Activated CD4-positive, alpha-beta T cell treated with anti-CD3 and anti-CD28 coated beads for 36 hours (primary cell): ENCODE results near the gene CCDC90B. TPM values are rescaled to one million over a fixed set of nuclear protein-coding genes. Genes with fewer than 3 reads are reported as not detected.
A peak's percentile ranks its signal among the peaks of the same experiment; 100 is the strongest.

Source experiments
- ATAC-seq: fragments of 200-7000 bp; cut with Tn5 transposase; one replicate; pipeline ENCODE4 v1.10.0; 2021; ENCODE audit warnings: mild to moderate bottlenecking, moderate library complexity
- CTCF ChIA-PET: fragments of 350-600 bp; sonication (Branson Sonifier 250); formaldehyde crosslinking; loops from one replicate; lab custom pipeline; 2021; ENCODE audit warnings: antibody characterized with exemption; lab: Charles Lee
- POLR2A ChIA-PET: fragments of 350-600 bp; sonication (Branson Sonifier 250); formaldehyde crosslinking; loops from one replicate; lab custom pipeline; 2021; ENCODE audit warnings: antibody characterized with exemption, inconsistent platforms; lab: Charles Lee
- DNase-seq: peaks from one replicate; pipeline ENCODE4 v3.0.0-alpha.2; 2020
- H3K27ac Mint-ChIP-seq: one replicate; pipeline ENCODE4 v1.8.0; 2021; ENCODE audit warnings: mixed read lengths
- H3K27me3 Mint-ChIP-seq: one replicate; pipeline ENCODE4 v1.8.0; 2021; ENCODE audit warnings: mixed read lengths
- H3K36me3 Mint-ChIP-seq: one replicate; pipeline ENCODE4 v1.8.0; 2021; ENCODE audit warnings: low read depth, mixed read lengths
- H3K4me1 Mint-ChIP-seq: one replicate; pipeline ENCODE4 v1.8.0; 2021; ENCODE audit warnings: mixed read lengths
- H3K4me3 Mint-ChIP-seq: one replicate; pipeline ENCODE4 v1.8.0; 2021; ENCODE audit warnings: mild to moderate bottlenecking, moderate library complexity, mixed read lengths
- H3K9me3 Mint-ChIP-seq: one replicate; pipeline ENCODE4 v1.8.0; 2021; ENCODE audit warnings: low read depth, mixed read lengths
- intact Hi-C, 2 experiments: fragments of 100-400 bp; cut with DNase I in 1 of 2; cut with micrococcal nuclease in 1 of 2; formaldehyde crosslinking; loops; one replicate each; pipeline versions ENCODE4 v1.14.2 to v1.15.1; 2022 to 2024; cut with DNase I, micrococcal nuclease
- total RNA-seq, 2 experiments: library from RNA; stranded (reverse); gene quantifications; one replicate each; pipeline ENCODE4 v1.2.3, GENCODE V29; 2021

CCDC90B gene
- total RNA-seq, 2 experiments from 2014 or later, result 30.4 to 32.8 TPM

DNA sequence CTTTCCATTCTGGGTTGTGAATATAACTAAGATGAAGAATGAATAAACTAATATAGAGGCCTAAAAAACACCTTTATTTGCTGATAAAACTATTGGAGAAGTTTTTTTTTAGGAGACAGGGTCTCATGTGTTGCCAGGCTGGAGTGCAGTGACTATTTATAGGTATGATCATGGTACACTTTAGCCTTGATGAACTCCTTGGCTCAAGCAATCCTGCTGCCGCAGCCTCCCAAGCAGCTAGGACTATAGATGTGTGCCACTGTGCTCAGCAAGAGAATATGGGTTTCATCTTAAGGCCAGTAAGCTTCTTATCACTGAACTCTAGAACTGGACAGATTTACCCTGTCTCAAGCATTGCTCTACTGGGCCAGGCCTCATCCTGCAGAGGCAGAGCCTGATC lies 26.6 kb downstream of the CCDC90B start:
- DNase-seq (no peak), ATAC-seq (no peak)
- ChIA-PET CTCF (interaction anchor here (1.8 kb wide), 1 partner anchor 9 kb away, joined by 8 read pairs; no protein-coding TSS in a partner anchor), POLR2A (no interaction called here)
- H3K36me3 Mint-ChIP-seq, result peaks cover 5% of the 10 kb centered on the region
- no peaks in the 10 kb centered on the region for H3K27me3 Mint-ChIP-seq
- H3K27ac Mint-ChIP-seq, result no peak overlapping the region
- H3K4me3 Mint-ChIP-seq, result no peak overlapping the region
- H3K9me3 Mint-ChIP-seq, result no peaks in the 10 kb centered on the region
- H3K4me1 Mint-ChIP-seq, result no peaks in the 10 kb centered on the region
- intact Hi-C loops, result no loop called here

DNA sequence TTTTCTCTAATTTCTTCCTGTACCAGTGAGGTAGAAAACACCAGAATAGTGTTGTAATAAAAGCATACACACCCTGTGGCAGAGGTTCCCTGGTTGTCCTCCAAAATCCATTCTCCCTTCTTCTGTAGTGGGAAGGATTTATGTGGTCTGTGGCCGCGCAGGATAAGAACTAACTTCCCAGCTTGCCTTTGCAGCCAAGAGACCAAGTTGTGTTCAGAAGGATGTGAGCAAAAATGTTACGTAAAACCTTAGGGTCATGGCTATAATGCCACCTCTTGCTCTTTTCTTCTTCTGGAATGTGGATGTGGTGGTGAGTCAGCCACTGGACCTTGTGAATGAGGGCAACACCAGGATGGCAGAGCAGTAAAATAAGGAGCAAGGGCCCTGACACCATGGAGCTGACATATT lies 28.4 kb downstream of the CCDC90B start:
- DNase-seq (no peak), ATAC-seq (no peak)
- ChIA-PET CTCF (interaction anchor here (1.0 to 1.5 kb wide), 4 partner anchors 8 to 390 kb away, joined by 3 to 12 read pairs (median 4); no protein-coding TSS in a partner anchor), POLR2A (no interaction called here)
- no peaks in the 10 kb centered on the region for H3K4me1 Mint-ChIP-seq
- no peaks in the 10 kb centered on the region for H3K9me3 Mint-ChIP-seq
- no peaks in the 10 kb centered on the region for H3K36me3 Mint-ChIP-seq
- no peak overlapping the region for H3K4me3 Mint-ChIP-seq
- H3K27ac Mint-ChIP-seq, result no peak overlapping the region
- intact Hi-C loops, result no loop called here
- H3K27me3 Mint-ChIP-seq, result no peaks in the 10 kb centered on the region

DNA sequence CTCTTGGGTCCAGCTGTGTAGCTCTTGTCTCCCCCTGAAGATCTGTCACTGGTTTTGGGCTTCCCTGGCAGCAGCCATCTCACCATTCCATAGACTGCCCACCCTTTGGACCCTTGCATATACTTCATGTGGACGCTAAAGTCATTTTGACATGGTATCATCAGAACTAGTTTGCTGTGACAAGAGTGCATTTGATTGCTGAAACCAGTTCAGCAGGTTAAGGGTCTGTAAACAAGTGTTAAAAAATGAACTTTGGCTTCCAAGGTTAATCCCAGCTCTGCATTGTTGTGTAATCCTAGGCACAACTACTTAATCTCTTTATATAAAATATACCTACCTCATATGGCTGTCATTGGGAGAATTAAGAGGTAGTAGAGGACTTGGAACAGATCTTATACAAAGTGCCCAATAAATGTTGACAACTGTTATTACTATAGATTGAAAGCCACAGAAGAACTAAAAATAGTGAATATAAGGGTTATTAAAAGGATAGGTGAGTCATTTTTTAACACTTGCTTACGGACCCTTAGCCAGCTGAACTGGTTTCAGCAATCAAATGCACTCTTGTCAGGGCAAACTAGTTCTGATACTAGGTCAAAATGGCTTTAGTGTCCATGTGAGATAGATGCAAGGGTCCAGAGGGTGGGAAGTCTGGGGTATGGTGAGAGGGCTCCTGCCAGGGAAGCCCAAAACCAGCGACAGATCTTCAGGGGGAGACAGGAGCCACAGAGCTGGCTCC lies 29.4 kb downstream of the CCDC90B start:
- H3K9me3 Mint-ChIP-seq, result no peaks in the 10 kb centered on the region
- CTCF ChIA-PET, result interaction anchor here (0.6 to 1.8 kb wide), 4 partner anchors 12 to 389 kb away, joined by 3 to 4 read pairs (median 4); no protein-coding TSS in a partner anchor
- H3K4me1 Mint-ChIP-seq, result no peaks in the 10 kb centered on the region
- H3K4me3 Mint-ChIP-seq, result no peak overlapping the region
- POLR2A ChIA-PET, result no interaction called here
- intact Hi-C loops, result no loop called here
- DNase-seq (no peak), ATAC-seq (no peak)
- no peaks in the 10 kb centered on the region for H3K36me3 Mint-ChIP-seq
- H3K27me3 Mint-ChIP-seq, result no peaks in the 10 kb centered on the region
- no peak overlapping the region for H3K27ac Mint-ChIP-seq

DNA sequence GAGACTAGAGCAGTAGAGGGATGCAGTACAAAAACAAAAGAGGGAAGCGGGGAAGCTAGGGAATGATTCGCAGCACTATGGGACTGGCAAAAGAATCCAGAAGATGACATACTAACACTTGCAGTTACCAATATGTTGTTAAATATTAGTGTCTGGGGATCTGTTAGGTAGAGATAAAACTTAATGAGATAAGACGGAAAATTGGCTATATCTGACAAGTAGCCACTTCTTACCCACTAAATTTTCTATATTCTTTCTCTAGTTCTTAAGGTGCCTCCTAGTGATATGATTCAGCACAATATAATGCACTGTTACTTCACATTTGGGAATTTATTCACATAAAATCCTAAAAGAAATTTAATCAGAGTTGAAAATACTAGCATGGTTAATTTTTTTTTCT lies 30.8 kb downstream of the CCDC90B start:
- no peak overlapping the region for H3K4me3 Mint-ChIP-seq
- ATAC-seq, result no peak
- no peaks in the 10 kb centered on the region for H3K36me3 Mint-ChIP-seq
- ChIA-PET CTCF (no interaction called here), POLR2A (interaction anchor here (0.6 kb wide), 1 partner anchor 110 kb away, joined by 4 read pairs; no protein-coding TSS in a partner anchor)
- H3K27me3 Mint-ChIP-seq, result no peaks in the 10 kb centered on the region
- no peaks in the 10 kb centered on the region for H3K4me1 Mint-ChIP-seq
- H3K27ac Mint-ChIP-seq, result no peak overlapping the region
- intact Hi-C loops, result no loop called here
- DNase-seq, result no peak
- H3K9me3 Mint-ChIP-seq, result no peaks in the 10 kb centered on the region

DNA sequence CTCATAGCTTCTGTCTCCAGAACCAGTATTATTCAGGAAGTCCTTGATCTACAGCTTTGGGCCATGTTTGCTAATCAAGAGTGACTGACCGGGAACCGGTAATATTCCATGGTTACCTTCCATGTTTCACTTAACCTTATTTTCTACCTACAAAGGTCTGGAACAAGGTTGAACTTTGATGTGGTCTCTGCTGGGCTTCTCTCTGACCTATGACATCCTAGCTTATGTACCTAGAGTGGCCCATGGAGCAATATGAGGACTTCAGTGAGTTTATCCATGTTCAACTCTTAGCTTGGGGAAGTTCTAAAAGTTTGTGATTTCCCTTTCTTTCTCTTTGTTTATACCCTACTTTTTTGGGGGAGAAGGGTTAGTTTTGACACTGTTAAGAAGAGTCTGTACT lies 33.2 kb downstream of the CCDC90B start:
- ChIA-PET CTCF (interaction anchor here (0.9 to 1.2 kb wide), 3 partner anchors 13 to 386 kb away, joined by 3 to 5 read pairs (median 3); no protein-coding TSS in a partner anchor), POLR2A (no interaction called here)
- no peak overlapping the region for H3K27ac Mint-ChIP-seq

DNA sequence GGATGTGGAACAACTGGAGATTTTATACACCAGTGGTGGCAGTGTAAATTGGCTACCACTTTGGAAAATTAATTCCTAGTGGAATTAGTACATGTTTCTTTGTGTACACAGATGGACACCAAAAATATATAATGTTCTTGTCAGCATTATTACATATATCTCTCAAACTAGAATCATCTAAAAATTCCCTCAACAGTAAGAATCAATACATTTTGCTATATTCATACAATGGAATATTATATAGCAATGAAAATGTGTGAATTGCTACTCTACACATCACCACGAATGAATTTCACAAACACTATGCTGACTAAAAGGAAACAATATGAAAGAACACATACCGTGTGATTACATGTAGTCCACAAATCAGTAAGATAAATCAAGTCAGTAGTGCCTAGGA lies 33.9 kb downstream of the CCDC90B start:
- ChIA-PET CTCF (interaction anchor here (0.9 to 1.2 kb wide), 2 partner anchors 12 to 385 kb away, joined by 3 to 5 read pairs; no protein-coding TSS in a partner anchor), POLR2A (no interaction called here)
- no peak overlapping the region for H3K4me3 Mint-ChIP-seq
- H3K4me1 Mint-ChIP-seq, result peaks cover 3% of the 10 kb centered on the region
- H3K27me3 Mint-ChIP-seq, result no peaks in the 10 kb centered on the region
- ATAC-seq, result no peak
- H3K36me3 Mint-ChIP-seq, result no peaks in the 10 kb centered on the region
- H3K27ac Mint-ChIP-seq, result no peak overlapping the region
- no peaks in the 10 kb centered on the region for H3K9me3 Mint-ChIP-seq
- DNase-seq, result no peak
- intact Hi-C loops, result loop anchor here in 1 of 2 experiments (5.0 kb wide), 1 partner anchor 165 kb away; no protein-coding TSS in a partner anchor

More for the DNA sequence above, 33.2 kb downstream of the CCDC90B start:
- Mint-ChIP-seq H3K4me1 (peaks cover 3% of the 10 kb centered on the region), H3K36me3 (no peaks in the 10 kb centered on the region), H3K9me3 (no peaks in the 10 kb centered on the region), H3K4me3 (no peak overlapping the region), H3K27me3 (no peaks in the 10 kb centered on the region)
- DNase-seq, result no peak
- intact Hi-C loops, result loop anchor here in 1 of 2 experiments (5.0 kb wide), 1 partner anchor 166 kb away; no protein-coding TSS in a partner anchor
- ATAC-seq, result no peak

DNA sequence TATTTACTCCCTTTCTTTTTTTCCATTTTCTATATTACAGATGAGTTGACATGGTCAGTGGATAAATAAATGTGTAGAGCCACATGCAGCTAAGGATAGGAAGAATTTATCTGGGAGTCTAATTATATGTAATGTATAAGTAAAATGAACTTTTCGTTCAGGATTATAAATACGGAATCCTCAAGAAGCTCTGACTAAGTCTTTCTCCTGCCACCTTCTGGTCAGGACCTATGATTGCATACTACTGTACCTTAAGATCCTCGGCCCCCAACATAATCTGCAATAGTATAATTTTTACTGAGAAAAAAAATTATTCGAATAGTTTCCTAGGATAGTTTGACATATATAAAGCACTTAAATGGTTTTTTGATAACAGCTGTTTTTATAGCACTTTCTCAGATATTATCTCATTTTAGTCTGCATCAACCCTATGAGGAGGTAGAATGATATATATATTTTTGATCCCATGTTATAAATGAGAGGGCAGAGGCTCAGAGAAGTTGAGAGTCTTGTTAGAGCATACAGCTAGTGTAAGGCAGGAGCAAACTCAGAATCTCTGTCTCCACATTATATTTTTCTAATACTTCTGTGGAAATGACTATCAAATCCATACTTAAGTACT lies 36.1 kb downstream of the CCDC90B start:
- Mint-ChIP-seq H3K4me1 (peaks cover 3% of the 10 kb centered on the region), H3K27ac (no peak overlapping the region), H3K27me3 (no peaks in the 10 kb centered on the region), H3K36me3 (no peaks in the 10 kb centered on the region), H3K9me3 (no peaks in the 10 kb centered on the region), H3K4me3 (no peak overlapping the region)
- intact Hi-C loops, result loop anchor here (1.0 to 5.0 kb wide), 4 partner anchors 163 to 532 kb away; no protein-coding TSS in a partner anchor
- ATAC-seq (peak; percentile 75), DNase-seq (peak; percentile 10)
- POLR2A ChIA-PET, result interaction anchor here (0.6 to 1.7 kb wide), 2 partner anchors 92 to 349 kb away, joined by 3 to 4 read pairs; partner anchors contain the start of gene DDIAS
- CTCF ChIA-PET, result interaction anchor here (0.6 to 3.0 kb wide), 47 partner anchors 8 to 571 kb away, joined by 3 to 37 read pairs (median 4); partner anchors contain the start of genes ANKRD42, DDIAS, FAM181B and PRCP

DNA sequence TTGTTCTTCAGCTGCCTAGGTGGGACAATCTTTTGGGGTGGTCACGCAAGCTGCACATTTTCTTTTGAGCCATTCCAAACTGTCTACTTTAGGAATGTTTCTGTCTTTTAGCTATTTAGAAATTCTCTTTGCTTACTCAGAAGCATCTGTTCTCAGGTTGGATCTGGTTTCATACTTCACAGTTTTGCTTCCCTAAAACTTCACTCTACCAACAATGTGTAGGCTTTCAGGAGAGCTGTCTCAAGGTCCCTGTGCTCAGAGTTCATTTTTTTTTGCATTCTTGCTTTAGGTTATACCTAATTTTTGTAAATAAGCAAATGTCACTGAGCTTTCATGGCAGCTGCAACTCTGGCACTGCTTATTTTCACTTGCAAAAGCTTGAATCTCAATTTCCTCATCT lies 36.7 kb downstream of the CCDC90B start:
- CTCF ChIA-PET, result interaction anchor here (0.6 to 3.0 kb wide), 42 partner anchors 9 to 555 kb away, joined by 3 to 37 read pairs (median 4); partner anchors contain the start of genes ANKRD42, DDIAS, FAM181B and PRCP
- no peak for ATAC-seq
- Mint-ChIP-seq H3K4me3 (no peak overlapping the region), H3K27ac (no peak overlapping the region), H3K4me1 (peaks cover 3% of the 10 kb centered on the region), H3K27me3 (no peaks in the 10 kb centered on the region), H3K9me3 (no peaks in the 10 kb centered on the region), H3K36me3 (no peaks in the 10 kb centered on the region)
- intact Hi-C loops, result no loop called here
- POLR2A ChIA-PET, result interaction anchor here (0.6 to 1.7 kb wide), 2 partner anchors 91 to 348 kb away, joined by 3 to 4 read pairs; partner anchors contain the start of gene DDIAS
- no peak for DNase-seq

DNA sequence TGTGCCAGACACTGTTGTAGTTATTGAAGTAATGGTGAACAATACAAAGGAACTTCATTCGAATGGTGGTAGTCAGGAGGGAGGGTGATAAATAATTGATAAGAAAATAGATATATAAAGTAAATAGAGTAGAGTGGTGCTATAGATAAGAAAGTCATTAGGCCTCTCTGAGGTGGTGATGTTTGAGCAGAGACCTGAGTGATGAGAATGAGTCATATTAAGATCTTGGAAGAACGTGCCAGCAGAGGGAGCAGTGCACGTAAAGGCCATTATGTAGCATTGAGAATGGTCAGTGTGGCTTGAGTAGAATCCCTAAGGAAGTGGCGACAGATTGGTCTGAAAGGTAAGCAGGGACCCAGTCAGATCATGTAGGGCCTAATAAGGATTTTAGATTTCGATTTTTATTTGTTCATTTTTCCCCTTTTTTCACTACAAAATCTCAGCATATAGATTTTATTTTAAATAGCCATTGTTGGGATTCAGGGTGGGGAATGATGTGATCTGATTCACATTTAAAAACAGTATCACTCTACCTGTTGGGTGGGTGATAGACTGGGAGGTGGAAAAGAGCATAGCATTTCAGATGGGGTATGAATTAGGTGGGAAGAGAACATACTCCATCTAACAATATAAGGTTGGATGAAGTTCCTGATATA lies 44.7 kb downstream of the CCDC90B start:
- H3K4me1 Mint-ChIP-seq, result no peaks in the 10 kb centered on the region
- ChIA-PET POLR2A (no interaction called here), CTCF (interaction anchor here (1.0 kb wide), 1 partner anchor 10 kb away, joined by 3 read pairs; no protein-coding TSS in a partner anchor)
- DNase-seq (peak; percentile 39), ATAC-seq (peak; percentile 53)
- no peaks in the 10 kb centered on the region for H3K9me3 Mint-ChIP-seq
- H3K27ac Mint-ChIP-seq, result no peak overlapping the region
- H3K36me3 Mint-ChIP-seq, result no peaks in the 10 kb centered on the region
- intact Hi-C loops, result loop anchor here in 1 of 2 experiments (2.0 kb wide), 1 partner anchor 575 kb away; no protein-coding TSS in a partner anchor
- H3K27me3 Mint-ChIP-seq, result no peaks in the 10 kb centered on the region
- no peak overlapping the region for H3K4me3 Mint-ChIP-seq

DNA sequence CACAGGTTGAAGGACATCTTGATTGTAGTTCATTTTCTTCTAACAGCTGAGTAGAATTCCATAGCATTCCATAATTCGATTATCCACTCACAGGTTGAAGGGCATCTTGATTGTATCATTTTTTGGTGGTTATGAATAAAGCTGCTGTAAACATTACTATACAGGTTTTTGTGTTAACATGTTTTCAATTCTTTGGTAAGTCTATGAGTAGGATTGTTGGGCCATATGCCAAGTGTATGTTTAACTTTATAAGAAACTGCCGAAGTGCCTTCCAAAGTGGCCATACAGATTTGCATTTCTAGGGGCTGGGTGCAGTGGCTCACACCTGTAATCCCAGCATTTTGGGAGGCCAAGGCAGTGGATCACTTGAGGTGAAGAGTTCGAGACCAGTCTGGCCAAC lies 48.1 kb downstream of the CCDC90B start:
- intact Hi-C loops, result no loop called here
- no peak overlapping the region for H3K27ac Mint-ChIP-seq
- ChIA-PET POLR2A (no interaction called here), CTCF (interaction anchor here (5.3 kb wide), 1 partner anchor 12 kb away, joined by 28 read pairs; no protein-coding TSS in a partner anchor)
- H3K4me3 Mint-ChIP-seq, result no peak overlapping the region
- H3K4me1 Mint-ChIP-seq, result no peaks in the 10 kb centered on the region
- no peaks in the 10 kb centered on the region for H3K9me3 Mint-ChIP-seq
- no peaks in the 10 kb centered on the region for H3K36me3 Mint-ChIP-seq
- ATAC-seq, result no peak
- no peak for DNase-seq
- H3K27me3 Mint-ChIP-seq, result no peaks in the 10 kb centered on the region

DNA sequence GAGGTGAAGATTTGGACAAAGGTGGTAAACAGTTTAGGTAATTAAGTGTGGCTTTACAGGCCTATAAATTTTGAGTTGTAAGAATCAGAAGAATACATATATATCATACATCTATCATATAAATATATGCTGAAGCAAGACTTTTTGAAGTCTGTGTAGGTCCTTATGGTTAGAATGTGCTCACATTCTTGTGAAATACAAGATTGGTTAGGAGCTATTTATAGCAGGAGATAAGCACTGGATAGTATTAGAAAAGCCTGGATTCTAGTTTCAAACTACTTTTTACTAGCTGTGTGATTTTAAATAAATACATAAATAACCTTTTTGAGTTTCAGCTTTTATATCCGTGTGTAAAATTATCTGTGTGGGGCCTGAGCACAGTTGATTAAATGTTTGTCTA lies 50.3 kb downstream of the CCDC90B start:
- intact Hi-C loops, result no loop called here
- Mint-ChIP-seq H3K27me3 (no peaks in the 10 kb centered on the region), H3K4me1 (no peaks in the 10 kb centered on the region), H3K36me3 (no peaks in the 10 kb centered on the region), H3K4me3 (no peak overlapping the region), H3K9me3 (no peaks in the 10 kb centered on the region), H3K27ac (no peak overlapping the region)
- POLR2A ChIA-PET, result no interaction called here
- CTCF ChIA-PET, result interaction anchor here (1.0 to 5.3 kb wide), 4 partner anchors 14 to 368 kb away, joined by 3 to 28 read pairs (median 3); no protein-coding TSS in a partner anchor
- ATAC-seq (no peak), DNase-seq (no peak)
